GM23248 (cell line): ENCODE data around the gene GJC2. TPM values are rescaled to one million over a fixed set of nuclear protein-coding genes. Genes with fewer than 3 reads are reported as not detected.

Experiments
- DNase-seq: peaks from one replicate; pipeline ENCODE4 v3.0.0-alpha.2; 2015
- H2AFZ ChIP-seq: fragments of 200-600 bp; sonication (generic); 2 replicates; pipeline ENCODE4 v1.6.1; 2016; ENCODE audit warnings: antibody characterized with exemption
- H3F3A ChIP-seq: fragments of 200-600 bp; sonication (generic); 2 replicates; pipeline ENCODE4 v1.6.1; 2016; ENCODE audit warnings: mild to moderate bottlenecking, antibody characterized with exemption, mixed run types; ENCODE audit not compliant: insufficient read depth
- H3K27ac ChIP-seq: fragments of 200-600 bp; sonication (generic); 2 replicates; pipeline ENCODE4 v1.5.1; 2016; ENCODE audit warnings: mild to moderate bottlenecking
- H3K27me3 ChIP-seq: fragments of 200-600 bp; sonication (generic); replicated peaks from 2 replicates; pipeline ENCODE4 v1.6.1; 2016; ENCODE audit warnings: mild to moderate bottlenecking; ENCODE audit not compliant: insufficient read depth
- H3K36me3 ChIP-seq: fragments of 200-600 bp; sonication (generic); 2 replicates; pipeline ENCODE4 v1.6.1; 2016; ENCODE audit warnings: low read depth, mild to moderate bottlenecking
- H3K4me1 ChIP-seq: fragments of 200-600 bp; sonication (generic); 2 replicates; pipeline ENCODE4 v1.6.1; 2016; ENCODE audit warnings: mild to moderate bottlenecking; ENCODE audit not compliant: insufficient read depth
- H3K4me2 ChIP-seq: fragments of 200-600 bp; sonication (generic); one replicate; pipeline ENCODE4 v1.6.1; 2016; ENCODE audit warnings: mild to moderate bottlenecking; ENCODE audit not compliant: unreplicated experiment
- H3K4me3 ChIP-seq: fragments of 200-600 bp; sonication (generic); 2 replicates; pipeline ENCODE4 v1.5.1; 2016; ENCODE audit warnings: mild to moderate bottlenecking
- H3K79me2 ChIP-seq: fragments of 200-600 bp; sonication (generic); 2 replicates; pipeline ENCODE4 v1.6.1; 2016; ENCODE audit warnings: mild to moderate bottlenecking; ENCODE audit not compliant: insufficient read depth
- H3K9ac ChIP-seq: fragments of 200-600 bp; sonication (generic); 2 replicates; pipeline ENCODE4 v1.6.1; 2016; ENCODE audit warnings: mild to moderate bottlenecking
- H3K9me2 ChIP-seq: fragments of 200-600 bp; sonication (generic); 2 replicates; pipeline ENCODE4 v1.6.1; 2016; ENCODE audit warnings: mixed run types, mild to moderate bottlenecking, moderate library complexity; ENCODE audit not compliant: insufficient read depth
- H3K9me3 ChIP-seq: fragments of 200-600 bp; sonication (generic); one replicate; pipeline ENCODE4 v1.6.1; 2017; ENCODE audit warnings: low read depth
- H4K20me1 ChIP-seq: fragments of 200-600 bp; sonication (generic); 2 replicates; pipeline ENCODE4 v1.6.0; 2016; ENCODE audit not compliant: insufficient read depth
- EZH2 ChIP-seq: fragments of 200-600 bp; sonication (generic); IDR thresholded peaks from 2 replicates; pipeline ENCODE4 v1.6.1; 2018; ENCODE audit warnings: antibody characterized with exemption, mild to moderate bottlenecking; ENCODE audit not compliant: insufficient read depth, poor library complexity, severe bottlenecking
- EZH2phosphoT487 ChIP-seq: fragments of 200-600 bp; sonication (generic); IDR thresholded peaks from 2 replicates; pipeline ENCODE4 v1.6.1; 2018; ENCODE audit warnings: antibody characterized with exemption, moderate library complexity, mild to moderate bottlenecking, low read depth; ENCODE audit not compliant: insufficient read depth
- WGBS, 2 experiments: methylation state at CpG; one replicate each; pipeline ENCODE4 v1.1.6; 2015 to 2017; ENCODE audit warnings: low lambda C conversion rate in 2 of 2, low coverage in 1 of 2; ENCODE audit errors: missing lambda C conversion rate in 2 of 2; 5-methylcytosine and 5-hydroxymethylcytosine counted together
- in situ Hi-C: fragments of 300-500 bp; cut with MboI; formaldehyde crosslinking; loops from 2 replicates; pipeline ENCODE4 v1.15.0; 2020
- polyA plus RNA-seq: library from polyadenylated mRNA; unstranded; fragments of >200 nt; fragmentation: Nextera tagmentation; extraction: Ambion mirVana; gene quantifications from 2 replicates; pipeline ENCODE4 v1.2.1, GENCODE V29; 2016
- total RNA-seq: library from RNA; depleted of rRNA; stranded (reverse); fragments of >200 nt; shearing (Covaris generic); gene quantifications from 2 replicates; pipeline ENCODE4 v1.2.3, GENCODE V29; 2014

The GJC2 gene
- total and polyA plus RNA-seq, 2 experiments from 2014 or later, result 0.08 to 0.54 TPM

GRCh38 chr1:228146417-228147150 is 3.1 kb upstream of the GJC2 start:
- Histone ChIP-seq H3K27ac (no peak overlapping the region), H3K4me1 (peaks cover 42% of the 10 kb centered on the region), H3K4me2 (no peak overlapping the region), H4K20me1 (peaks cover 24% of the 10 kb centered on the region; the same call in 1 of the 2 replicates), H3K9ac (no peak overlapping the region), H3K36me3 (no peaks in the 10 kb centered on the region), H3K9me2 (no peaks in the 10 kb centered on the region), H3K79me2 (peaks cover 86% of the 10 kb centered on the region), H2AFZ (no peak overlapping the region), H3K9me3 (no peaks in the 10 kb centered on the region), H3F3A (no peaks in the 10 kb centered on the region; the same call in 1 of the 2 replicates), H3K4me3 (no peak overlapping the region), H3K27me3 (no peaks in the 10 kb centered on the region)
- TF ChIP-seq EZH2phosphoT487, result no peak
- no peak for TF ChIP-seq EZH2
- no peak for DNase-seq
- in situ Hi-C loops, result no loop called here
- 85% methylated on average over 18 of the region's 18 CpGs for WGBS, 2 experiments

DNA sequence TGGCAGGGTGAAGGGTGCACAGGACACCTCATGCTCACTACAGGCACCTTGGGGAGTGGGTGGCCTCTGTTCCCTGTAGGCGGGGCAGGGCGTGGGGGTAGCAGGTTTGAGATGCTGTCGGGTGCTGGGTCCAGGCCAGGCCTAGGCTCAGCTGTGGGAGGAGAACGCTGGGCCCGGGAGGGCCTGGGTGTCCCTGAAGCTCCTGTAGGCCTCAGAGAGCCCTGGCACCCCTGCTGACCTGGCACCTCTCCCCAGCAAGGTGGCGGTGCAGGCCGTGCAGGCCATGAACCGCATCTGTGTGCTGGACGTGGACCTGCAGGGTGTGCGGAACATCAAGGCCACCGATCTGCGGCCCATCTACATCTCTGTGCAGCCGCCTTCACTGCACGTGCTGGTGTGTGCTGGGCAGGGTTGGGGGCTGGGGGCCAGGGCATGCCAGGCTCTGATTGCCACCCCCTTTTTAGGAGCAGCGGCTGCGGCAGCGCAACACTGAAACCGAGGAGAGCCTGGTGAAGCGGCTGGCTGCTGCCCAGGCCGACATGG is 2.5 kb upstream of the GJC2 start:
- in situ Hi-C loops, result no loop called here
- Histone ChIP-seq H3F3A (no peaks in the 10 kb centered on the region; the same call in 1 of the 2 replicates), H3K9me3 (no peaks in the 10 kb centered on the region), H3K4me3 (no peak overlapping the region), H3K9ac (no peak overlapping the region), H3K4me1 (peaks cover 37% of the 10 kb centered on the region), H3K27me3 (no peaks in the 10 kb centered on the region), H4K20me1 (peaks cover 23% of the 10 kb centered on the region; the same call in 1 of the 2 replicates), H3K9me2 (no peaks in the 10 kb centered on the region), H3K79me2 (peaks cover 79% of the 10 kb centered on the region), H3K27ac (no peak overlapping the region), H3K4me2 (no peak overlapping the region), H3K36me3 (no peaks in the 10 kb centered on the region), H2AFZ (no peak overlapping the region)
- 92 to 94% methylated on average over 20 of the region's 20 CpGs for WGBS, 2 experiments
- no peak for TF ChIP-seq EZH2phosphoT487
- no peak for TF ChIP-seq EZH2
- DNase-seq, result no peak

DNA sequence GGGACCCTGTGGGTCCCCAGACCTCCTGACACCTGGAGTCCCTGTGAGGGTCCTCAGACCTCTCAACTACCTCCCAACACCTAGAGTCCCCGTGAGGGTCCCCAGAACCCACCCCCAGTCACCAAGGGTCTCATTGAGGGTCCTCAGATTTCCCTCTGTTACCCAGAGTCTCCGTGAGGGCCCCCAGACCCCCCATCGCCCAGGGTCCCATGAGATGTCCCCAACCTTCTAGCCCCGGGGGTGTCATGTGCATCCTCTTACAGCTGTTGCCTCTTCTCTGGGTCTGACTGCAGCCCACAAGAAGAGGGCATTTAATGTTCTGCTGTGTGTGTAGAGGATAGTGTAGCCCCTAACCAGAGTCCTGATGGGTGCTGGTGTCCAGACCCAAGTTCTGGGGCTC is 2.0 kb upstream of the GJC2 start:
- Histone ChIP-seq H3K9me3 (no peaks in the 10 kb centered on the region), H3K79me2 (peaks cover 74% of the 10 kb centered on the region), H3K9me2 (no peaks in the 10 kb centered on the region), H3K9ac (no peak overlapping the region), H3K4me2 (no peak overlapping the region), H4K20me1 (peaks cover 18% of the 10 kb centered on the region; the same call in 1 of the 2 replicates), H3F3A (no peaks in the 10 kb centered on the region; the same call in 1 of the 2 replicates), H3K27me3 (no peaks in the 10 kb centered on the region), H3K27ac (no peak overlapping the region), H3K4me3 (no peak overlapping the region), H3K36me3 (no peaks in the 10 kb centered on the region), H3K4me1 (peaks cover 31% of the 10 kb centered on the region), H2AFZ (no peak overlapping the region)
- 74 to 83% methylated on average over 4 of the region's 4 CpGs for WGBS, 2 experiments
- in situ Hi-C loops, result no loop called here
- DNase-seq, result no peak
- TF ChIP-seq EZH2phosphoT487 (no peak), EZH2 (no peak)

DNA sequence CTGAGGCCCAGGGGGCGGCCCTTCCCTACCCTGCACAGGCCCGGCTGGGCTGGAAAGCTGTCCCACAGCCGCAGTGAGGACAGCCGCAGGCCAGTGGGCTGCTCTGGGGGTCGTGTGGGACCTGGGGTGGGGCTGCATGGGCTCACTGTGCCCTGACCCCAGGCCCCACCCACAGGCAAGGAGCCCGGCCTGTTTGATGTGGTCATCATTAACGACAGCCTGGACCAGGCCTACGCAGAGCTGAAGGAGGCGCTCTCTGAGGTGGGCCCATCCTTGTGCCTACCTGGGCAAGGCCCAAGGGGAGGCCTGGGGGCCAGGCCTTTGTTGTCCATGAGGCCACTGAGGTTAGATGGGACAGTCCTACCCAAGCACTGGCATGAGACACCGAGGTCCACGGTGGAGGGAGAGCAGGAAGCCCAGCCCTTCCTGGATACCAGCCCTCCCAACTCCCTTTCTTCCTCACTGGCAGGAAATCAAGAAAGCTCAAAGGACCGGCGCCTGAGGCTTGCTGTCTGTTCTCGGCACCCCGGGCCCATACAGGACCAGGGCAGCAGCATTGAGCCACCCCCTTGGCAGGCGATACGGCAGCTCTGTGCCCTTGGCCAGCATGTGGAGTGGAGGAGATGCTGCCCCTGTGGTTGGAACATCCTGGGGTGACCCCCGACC is 1.4 kb upstream of the GJC2 start:
- H3K27ac ChIP-seq, result no peak overlapping the region
- no peaks in the 10 kb centered on the region for H3K9me2 ChIP-seq
- no peak overlapping the region for H3K4me2 ChIP-seq
- H3K36me3 ChIP-seq, result no peaks in the 10 kb centered on the region
- H3K4me1 ChIP-seq, result peaks cover 27% of the 10 kb centered on the region
- H4K20me1 ChIP-seq, result peaks cover 14% of the 10 kb centered on the region; the same call in 1 of the 2 replicates
- H3K79me2 ChIP-seq, result peaks cover 68% of the 10 kb centered on the region
- WGBS, 2 experiments, result 73 to 79% methylated on average over 14 to 18 of the region's 18 CpGs
- TF ChIP-seq EZH2 (no peak), EZH2phosphoT487 (no peak)
- no peak overlapping the region for H2AFZ ChIP-seq
- in situ Hi-C loops, result no loop called here
- H3F3A ChIP-seq, result no peaks in the 10 kb centered on the region; the same call in 1 of the 2 replicates
- no peaks in the 10 kb centered on the region for H3K9me3 ChIP-seq
- H3K9ac ChIP-seq, result 0 out of 2 replicates have a peak overlapping the region, but pooled peaks have one; percentile 38
- no peak overlapping the region for H3K4me3 ChIP-seq
- no peaks in the 10 kb centered on the region for H3K27me3 ChIP-seq
- DNase-seq, result no peak
